Measurements from ENCODE around the gene RTKN2.
A peak's percentile ranks its signal among the peaks of the same experiment; 100 is the strongest.

The RTKN2 gene

DNA sequence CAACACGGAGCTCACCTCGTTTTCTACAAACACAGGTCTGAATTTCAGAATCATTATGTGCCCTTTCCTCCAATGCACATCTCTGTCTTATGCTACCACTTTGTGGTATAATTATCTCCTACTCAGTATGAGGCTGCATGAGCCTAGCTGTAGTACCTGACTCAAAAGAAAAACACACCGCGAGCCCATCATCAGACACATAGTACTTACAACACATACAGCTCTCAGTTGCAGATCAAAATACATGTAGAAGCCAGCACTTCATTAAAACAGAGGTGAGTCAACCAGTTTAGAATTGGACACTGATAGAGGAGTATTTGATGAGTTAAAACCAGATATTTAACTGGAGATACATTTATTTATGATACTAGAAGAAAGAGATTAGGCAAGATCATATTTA is 1.4 kb upstream of the RTKN2 start:
- no peak overlapping the region for H3K4me3 ChIP-seq (ENCODE audit: insufficient read length, low read depth)
- no peaks in the 10 kb centered on the region for H3K9me3 ChIP-seq (ENCODE audit: insufficient read depth, low read length)
- peaks cover 18% of the 10 kb centered on the region for H3K27me3 ChIP-seq (ENCODE audit: insufficient read depth, insufficient read length)
- TF ChIP-seq YY1 (IDR thresholded peaks at IDR 0.05; ENCODE audit: insufficient read depth, insufficient read length) (no peak), SUZ12 (IDR thresholded peaks at IDR 0.05; ENCODE audit: extremely low read depth, insufficient read depth, insufficient read length) (no peak), ZNF274 (IDR thresholded peaks at IDR 0.05; ENCODE audit: low read depth, low read length) (no peak)
- H3K36me3 ChIP-seq (ENCODE audit: insufficient read depth, insufficient read length, low read length) = no peaks in the 10 kb centered on the region
- no peak overlapping the region for H3K9ac ChIP-seq (ENCODE audit: insufficient read length, low read depth)
- DNase-seq (ENCODE audit: low read depth, low spot score) = no peak
- no peaks in the 10 kb centered on the region for H3K4me1 ChIP-seq (ENCODE audit: insufficient read depth, insufficient read length)

GRCh38 chr10:62268027-62268398 is 631 bp downstream of the RTKN2 start:
- TF ChIP-seq YY1 (IDR thresholded peaks at IDR 0.05; ENCODE audit: insufficient read depth, insufficient read length) = no peak
- Histone ChIP-seq H3K36me3 (ENCODE audit: insufficient read depth, insufficient read length, low read length) (no peaks in the 10 kb centered on the region), H3K27me3 (ENCODE audit: insufficient read depth, insufficient read length) (peaks cover 18% of the 10 kb centered on the region), H3K9me3 (ENCODE audit: insufficient read depth, low read length) (no peaks in the 10 kb centered on the region), H3K4me3 (ENCODE audit: insufficient read length, low read depth) (peak overlapping the region; percentile 72), H3K4me1 (ENCODE audit: insufficient read depth, insufficient read length) (no peaks in the 10 kb centered on the region), H3K9ac (ENCODE audit: insufficient read length, low read depth) (peak overlapping the region; percentile 82)
- no peak for DNase-seq (ENCODE audit: low read depth, low spot score)

- H3K9ac ChIP-seq (ENCODE audit: insufficient read length, low read depth) = no peak overlapping the region
- TF ChIP-seq SUZ12 (IDR thresholded peaks at IDR 0.05; ENCODE audit: extremely low read depth, insufficient read depth, insufficient read length) (no peak), ZNF274 (IDR thresholded peaks at IDR 0.05; ENCODE audit: low read depth, low read length) (no peak), YY1 (IDR thresholded peaks at IDR 0.05; ENCODE audit: insufficient read depth, insufficient read length) (no peak)
- no peaks in the 10 kb centered on the region for H3K4me1 ChIP-seq (ENCODE audit: insufficient read depth, insufficient read length)
- H3K27me3 ChIP-seq (ENCODE audit: insufficient read depth, insufficient read length) = peaks cover 18% of the 10 kb centered on the region
- H3K9me3 ChIP-seq (ENCODE audit: insufficient read depth, low read length) = no peaks in the 10 kb centered on the region
- no peak overlapping the region for H3K4me3 ChIP-seq (ENCODE audit: insufficient read length, low read depth)
- no peak for DNase-seq (ENCODE audit: low read depth, low spot score)
- H3K36me3 ChIP-seq (ENCODE audit: insufficient read depth, insufficient read length, low read length) = no peaks in the 10 kb centered on the region
Measured at GRCh38 chr10:62266611-62267010, 2.0 kb downstream of the RTKN2 start.

DNA sequence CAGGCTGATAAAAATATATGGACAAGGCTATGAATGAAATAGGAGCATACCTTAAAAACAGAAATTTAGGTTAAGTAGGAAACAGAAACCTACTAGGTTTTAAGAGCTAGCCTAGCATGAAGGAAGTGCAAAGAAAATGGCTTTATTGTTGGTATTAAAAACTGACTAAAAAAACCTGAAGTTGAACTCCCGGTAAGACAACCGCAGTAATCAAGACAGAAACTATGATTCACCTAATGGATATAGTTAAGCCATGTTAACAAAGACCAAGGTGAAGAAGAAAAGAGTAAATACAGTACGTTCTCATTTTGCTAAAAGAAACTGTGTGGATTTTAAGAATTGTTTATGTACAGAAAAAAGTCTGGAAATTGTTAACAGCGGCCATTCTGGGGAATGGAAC is 2.5 kb downstream of the RTKN2 start:
- H3K4me3 ChIP-seq (ENCODE audit: insufficient read length, low read depth) = no peak overlapping the region
- TF ChIP-seq ZNF274 (IDR thresholded peaks at IDR 0.05; ENCODE audit: low read depth, low read length) (no peak), SUZ12 (IDR thresholded peaks at IDR 0.05; ENCODE audit: extremely low read depth, insufficient read depth, insufficient read length) (no peak), YY1 (IDR thresholded peaks at IDR 0.05; ENCODE audit: insufficient read depth, insufficient read length) (no peak)
- no peaks in the 10 kb centered on the region for H3K36me3 ChIP-seq (ENCODE audit: insufficient read depth, insufficient read length, low read length)
- DNase-seq (ENCODE audit: low read depth, low spot score) = no peak
- H3K9ac ChIP-seq (ENCODE audit: insufficient read length, low read depth) = no peak overlapping the region
- H3K9me3 ChIP-seq (ENCODE audit: insufficient read depth, low read length) = no peaks in the 10 kb centered on the region
- H3K4me1 ChIP-seq (ENCODE audit: insufficient read depth, insufficient read length) = no peaks in the 10 kb centered on the region
- peaks cover 18% of the 10 kb centered on the region for H3K27me3 ChIP-seq (ENCODE audit: insufficient read depth, insufficient read length)

DNA sequence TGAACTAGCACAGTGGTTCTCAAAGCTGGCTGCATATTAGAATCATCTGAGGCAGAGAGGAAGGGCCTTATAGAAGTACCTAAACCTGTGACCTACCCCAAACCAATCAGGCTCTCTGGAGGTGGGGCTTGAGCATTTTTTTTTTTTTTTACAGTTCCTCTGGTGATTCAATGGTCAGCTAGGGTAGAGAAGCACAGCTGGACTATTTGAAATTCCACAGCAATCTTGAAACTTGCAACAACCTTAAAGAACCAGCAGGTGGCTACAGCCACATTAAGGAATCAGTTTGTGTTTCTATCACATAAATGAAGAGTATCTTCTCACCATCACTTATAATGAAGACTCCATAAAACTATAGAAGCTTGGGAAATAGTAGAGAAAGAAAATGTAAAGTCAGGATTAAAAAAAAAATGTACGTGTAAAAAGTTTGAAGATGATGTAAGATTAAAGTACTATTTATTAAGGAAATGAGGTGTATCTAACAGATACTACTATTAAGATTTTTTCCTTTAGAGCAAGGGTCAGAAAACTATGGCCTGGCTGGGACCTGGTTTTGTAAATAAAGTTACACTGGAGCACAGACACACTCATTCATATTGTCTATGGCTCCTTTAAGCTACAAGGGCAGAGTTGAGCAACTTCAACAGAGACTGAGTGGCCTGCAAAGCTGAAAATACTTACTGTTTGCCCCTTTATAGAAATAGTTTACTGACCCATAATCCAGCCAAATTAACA is 3.8 kb downstream of the RTKN2 start:
- no peak for DNase-seq (ENCODE audit: low read depth, low spot score)
- TF ChIP-seq ZNF274 (IDR thresholded peaks at IDR 0.05; ENCODE audit: low read depth, low read length) = no peak
- TF ChIP-seq SUZ12 (IDR thresholded peaks at IDR 0.05; ENCODE audit: extremely low read depth, insufficient read depth, insufficient read length) = no peak
- TF ChIP-seq YY1 (IDR thresholded peaks at IDR 0.05; ENCODE audit: insufficient read depth, insufficient read length) = no peak
- H3K36me3 ChIP-seq (ENCODE audit: insufficient read depth, insufficient read length, low read length) = no peaks in the 10 kb centered on the region
- H3K9ac ChIP-seq (ENCODE audit: insufficient read length, low read depth) = no peak overlapping the region
- H3K4me3 ChIP-seq (ENCODE audit: insufficient read length, low read depth) = no peak overlapping the region
- no peaks in the 10 kb centered on the region for H3K4me1 ChIP-seq (ENCODE audit: insufficient read depth, insufficient read length)
- H3K27me3 ChIP-seq (ENCODE audit: insufficient read depth, insufficient read length) = peaks cover 11% of the 10 kb centered on the region
- H3K9me3 ChIP-seq (ENCODE audit: insufficient read depth, low read length) = no peaks in the 10 kb centered on the region

GRCh38 chr10:62264126-62264525 is 4.5 kb downstream of the RTKN2 start:
- DNase-seq (ENCODE audit: low read depth, low spot score) = no peak
- Histone ChIP-seq H3K36me3 (ENCODE audit: insufficient read depth, insufficient read length, low read length) (no peaks in the 10 kb centered on the region), H3K9ac (ENCODE audit: insufficient read length, low read depth) (no peak overlapping the region), H3K27me3 (ENCODE audit: insufficient read depth, insufficient read length) (peaks cover 4% of the 10 kb centered on the region), H3K9me3 (ENCODE audit: insufficient read depth, low read length) (no peaks in the 10 kb centered on the region), H3K4me1 (ENCODE audit: insufficient read depth, insufficient read length) (no peaks in the 10 kb centered on the region), H3K4me3 (ENCODE audit: insufficient read length, low read depth) (no peak overlapping the region)
- TF ChIP-seq ZNF274 (IDR thresholded peaks at IDR 0.05; ENCODE audit: low read depth, low read length) (no peak), SUZ12 (IDR thresholded peaks at IDR 0.05; ENCODE audit: extremely low read depth, insufficient read depth, insufficient read length) (no peak), YY1 (IDR thresholded peaks at IDR 0.05; ENCODE audit: insufficient read depth, insufficient read length) (no peak)

DNA sequence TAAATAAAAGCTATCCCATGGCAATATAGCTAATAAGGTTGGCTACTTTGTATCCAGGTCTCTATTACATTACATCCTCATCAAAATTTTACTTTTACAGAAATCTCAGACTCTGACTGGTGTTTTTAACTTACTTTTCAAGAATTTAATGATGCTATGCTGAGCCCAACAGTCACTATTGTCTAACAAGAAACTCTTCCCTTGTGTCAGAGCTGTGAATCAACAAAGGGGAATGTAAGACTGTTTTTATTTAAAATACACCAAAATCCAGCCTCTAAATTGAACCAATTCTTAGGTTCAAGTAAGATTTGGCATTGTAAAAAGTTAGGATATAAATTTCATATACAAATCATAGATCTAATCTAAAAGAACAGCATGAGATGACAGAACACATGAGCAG is 7.0 kb downstream of the RTKN2 start:
- H3K9me3 ChIP-seq (ENCODE audit: insufficient read depth, low read length) = no peaks in the 10 kb centered on the region
- TF ChIP-seq YY1 (IDR thresholded peaks at IDR 0.05; ENCODE audit: insufficient read depth, insufficient read length) (no peak), SUZ12 (IDR thresholded peaks at IDR 0.05; ENCODE audit: extremely low read depth, insufficient read depth, insufficient read length) (no peak), ZNF274 (IDR thresholded peaks at IDR 0.05; ENCODE audit: low read depth, low read length) (no peak)
- no peak for DNase-seq (ENCODE audit: low read depth, low spot score)
- H3K4me3 ChIP-seq (ENCODE audit: insufficient read length, low read depth) = no peak overlapping the region
- no peaks in the 10 kb centered on the region for H3K27me3 ChIP-seq (ENCODE audit: insufficient read depth, insufficient read length)
- no peaks in the 10 kb centered on the region for H3K36me3 ChIP-seq (ENCODE audit: insufficient read depth, insufficient read length, low read length)
- H3K4me1 ChIP-seq (ENCODE audit: insufficient read depth, insufficient read length) = no peaks in the 10 kb centered on the region
- H3K9ac ChIP-seq (ENCODE audit: insufficient read length, low read depth) = no peak overlapping the region
